Measurements from ENCODE around the gene FAM168B.

FAM168B gene

GRCh38 chr2:131030478-131030971, 62.7 kb downstream of the FAM168B start:
- Histone ChIP-seq H3K4me2 (ENCODE audit: low read depth, low read length) (no peak overlapping the region), H4K20me1 (ENCODE audit: insufficient read depth, low read length) (no peaks in the 10 kb centered on the region), H2AFZ (ENCODE audit: low read length) (no peak overlapping the region), H3K27me3 (replicated peaks; ENCODE audit: insufficient read depth, low read length) (no peaks in the 10 kb centered on the region), H3K9me3 (replicated peaks; ENCODE audit: insufficient read depth, low read length) (no peaks in the 10 kb centered on the region), H3F3A (ENCODE audit: insufficient read depth, low read length) (no peaks in the 10 kb centered on the region), H3K4me3 (ENCODE audit: low read length) (no peak overlapping the region), H3K36me3 (replicated peaks; ENCODE audit: insufficient read depth, low read length) (no peaks in the 10 kb centered on the region), H3K4me1 (ENCODE audit: low read length) (no peaks in the 10 kb centered on the region), H3K9ac (ENCODE audit: low read length) (no peak overlapping the region), H3K79me2 (ENCODE audit: low read length) (no peaks in the 10 kb centered on the region), H3K9me2 (replicated peaks; ENCODE audit: insufficient read depth, low read length) (no peaks in the 10 kb centered on the region), H3K27ac (ENCODE audit: low read length) (no peak overlapping the region)
- DNase-seq: no peak
- TF ChIP-seq EZH2phosphoT487 (IDR thresholded peaks at IDR 0.05; ENCODE audit: low read length) (no peak), CTCF (IDR thresholded peaks at IDR 0.05; ENCODE audit: low read length) (no peak), EZH2 (optimal IDR thresholded peaks at IDR 0.05; ENCODE audit: low read depth, low read length) (no peak)

- H2AFZ ChIP-seq (ENCODE audit: low read length): no peak overlapping the region
- H3K27me3 ChIP-seq (replicated peaks; ENCODE audit: insufficient read depth, low read length): no peaks in the 10 kb centered on the region
- H3K27ac ChIP-seq (ENCODE audit: low read length): no peak overlapping the region
- H3K79me2 ChIP-seq (ENCODE audit: low read length): no peaks in the 10 kb centered on the region
- DNase-seq: no peak
- no peak overlapping the region for H3K9ac ChIP-seq (ENCODE audit: low read length)
- H4K20me1 ChIP-seq (ENCODE audit: insufficient read depth, low read length): no peaks in the 10 kb centered on the region
- H3K36me3 ChIP-seq (replicated peaks; ENCODE audit: insufficient read depth, low read length): no peaks in the 10 kb centered on the region
- TF ChIP-seq EZH2 (optimal IDR thresholded peaks at IDR 0.05; ENCODE audit: low read depth, low read length) (no peak), EZH2phosphoT487 (IDR thresholded peaks at IDR 0.05; ENCODE audit: low read length) (no peak), CTCF (IDR thresholded peaks at IDR 0.05; ENCODE audit: low read length) (no peak)
- H3K9me2 ChIP-seq (replicated peaks; ENCODE audit: insufficient read depth, low read length): no peaks in the 10 kb centered on the region
- H3K4me3 ChIP-seq (ENCODE audit: low read length): no peak overlapping the region
- no peaks in the 10 kb centered on the region for H3F3A ChIP-seq (ENCODE audit: insufficient read depth, low read length)
- H3K4me1 ChIP-seq (ENCODE audit: low read length): no peaks in the 10 kb centered on the region
- no peaks in the 10 kb centered on the region for H3K9me3 ChIP-seq (replicated peaks; ENCODE audit: insufficient read depth, low read length)
- H3K4me2 ChIP-seq (ENCODE audit: low read depth, low read length): no peak overlapping the region
Observed at GRCh38 chr2:131029812-131030211, 63.4 kb downstream of the FAM168B start.

GRCh38 chr2:131027566-131028528, 65.4 kb downstream of the FAM168B start:
- Histone ChIP-seq H3K36me3 (replicated peaks; ENCODE audit: insufficient read depth, low read length) (no peaks in the 10 kb centered on the region), H3K4me1 (ENCODE audit: low read length) (no peaks in the 10 kb centered on the region), H3K27ac (ENCODE audit: low read length) (no peak overlapping the region), H3K9ac (ENCODE audit: low read length) (no peak overlapping the region), H3K79me2 (ENCODE audit: low read length) (no peaks in the 10 kb centered on the region), H2AFZ (ENCODE audit: low read length) (no peak overlapping the region), H3K9me2 (replicated peaks; ENCODE audit: insufficient read depth, low read length) (no peaks in the 10 kb centered on the region), H3F3A (ENCODE audit: insufficient read depth, low read length) (no peaks in the 10 kb centered on the region), H3K27me3 (replicated peaks; ENCODE audit: insufficient read depth, low read length) (no peaks in the 10 kb centered on the region), H4K20me1 (ENCODE audit: insufficient read depth, low read length) (no peaks in the 10 kb centered on the region), H3K9me3 (replicated peaks; ENCODE audit: insufficient read depth, low read length) (no peaks in the 10 kb centered on the region), H3K4me3 (ENCODE audit: low read length) (no peak overlapping the region), H3K4me2 (ENCODE audit: low read depth, low read length) (no peak overlapping the region)
- TF ChIP-seq EZH2 (optimal IDR thresholded peaks at IDR 0.05; ENCODE audit: low read depth, low read length) (no peak), CTCF (IDR thresholded peaks at IDR 0.05; ENCODE audit: low read length) (no peak), EZH2phosphoT487 (IDR thresholded peaks at IDR 0.05; ENCODE audit: low read length) (no peak)
- DNase-seq: no peak

Data from MM.1S (cell line).